ENCODE results near the gene PSEN1.

The PSEN1 gene

GRCh38 chr14:73227812-73228781, 91.8 kb downstream of the PSEN1 start:
- peak; percentile 27 for DNase-seq
- WGBS (ENCODE audit: extremely low coverage, insufficient coverage, low lambda C conversion rate) = no CpG with 5 or more reads among the region's 25 CpGs
- no peaks in the 10 kb centered on the region for H3K4me1 ChIP-seq (ENCODE audit: control insufficient read depth, low read depth, low read length)
- H3K79me2 ChIP-seq (ENCODE audit: control insufficient read depth, insufficient read depth, low read length) = no peaks in the 10 kb centered on the region
- no peak overlapping the region for H2BK120ac ChIP-seq (ENCODE audit: low read depth, low read length)
- no peak overlapping the region for H2BK5ac ChIP-seq (ENCODE audit: low read length)
- no peak overlapping the region for H3K9ac ChIP-seq (ENCODE audit: low read length)
- H2BK15ac ChIP-seq (replicated peaks; ENCODE audit: low read depth) = no peak overlapping the region
- H3K27me3 ChIP-seq (ENCODE audit: insufficient read depth, low read length, poor library complexity) = no peaks in the 10 kb centered on the region
- H3K79me1 ChIP-seq (ENCODE audit: low read length) = no peaks in the 10 kb centered on the region
- no peak overlapping the region for H3K4me2 ChIP-seq (ENCODE audit: low read length)
- H4K5ac ChIP-seq (ENCODE audit: low read length) = no peak overlapping the region
- H3K18ac ChIP-seq (ENCODE audit: low read length) = no peak overlapping the region
- H3K56ac ChIP-seq (ENCODE audit: low read length) = no peak overlapping the region
- no peak overlapping the region for H3K23ac ChIP-seq (ENCODE audit: low read length)
- no peak overlapping the region for H3K27ac ChIP-seq (ENCODE audit: low read depth, low read length)
- no peaks in the 10 kb centered on the region for H3K36me3 ChIP-seq (ENCODE audit: control insufficient read depth, insufficient read depth, low read length)
- H3K4me3 ChIP-seq (ENCODE audit: low read length) = no peak overlapping the region
- no peak overlapping the region for H3K4ac ChIP-seq (ENCODE audit: low read depth, low read length)
- H4K8ac ChIP-seq (ENCODE audit: low read depth, low read length) = no peak overlapping the region
- no peak overlapping the region for H2AK5ac ChIP-seq (ENCODE audit: low read length)

DNA sequence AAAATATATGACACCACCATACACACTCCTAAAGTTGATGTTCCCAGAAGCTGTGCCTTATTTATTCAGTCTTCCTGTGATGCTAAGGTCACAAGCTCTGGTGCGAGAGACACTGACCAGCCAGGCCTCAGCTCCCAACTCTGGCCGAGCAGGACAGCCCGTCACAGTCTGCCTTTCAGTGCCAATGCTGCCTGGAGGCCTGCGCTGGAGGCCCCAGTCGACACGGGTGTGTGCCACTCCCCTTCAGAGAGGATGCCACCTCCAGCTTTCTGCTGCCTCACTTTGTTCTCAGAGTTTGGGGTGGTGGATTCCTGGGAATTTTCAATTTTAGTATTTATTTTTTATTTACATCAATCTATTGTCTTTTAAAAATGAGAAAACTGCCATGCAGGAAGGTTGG, 93.7 kb downstream of the PSEN1 start:
- Histone ChIP-seq H3K18ac (ENCODE audit: low read length) (no peak overlapping the region), H4K5ac (ENCODE audit: low read length) (no peak overlapping the region), H2BK15ac (replicated peaks; ENCODE audit: low read depth) (no peak overlapping the region), H3K27ac (ENCODE audit: low read depth, low read length) (no peak overlapping the region), H3K4me1 (ENCODE audit: control insufficient read depth, low read depth, low read length) (peaks cover 1% of the 10 kb centered on the region), H3K27me3 (ENCODE audit: insufficient read depth, low read length, poor library complexity) (no peaks in the 10 kb centered on the region), H3K79me2 (ENCODE audit: control insufficient read depth, insufficient read depth, low read length) (no peaks in the 10 kb centered on the region), H3K9ac (ENCODE audit: low read length) (no peak overlapping the region), H3K23ac (ENCODE audit: low read length) (no peak overlapping the region), H3K4me3 (ENCODE audit: low read length) (no peak overlapping the region), H4K8ac (ENCODE audit: low read depth, low read length) (no peak overlapping the region), H3K4ac (ENCODE audit: low read depth, low read length) (no peak overlapping the region), H2AK5ac (ENCODE audit: low read length) (no peak overlapping the region), H3K4me2 (ENCODE audit: low read length) (no peak overlapping the region), H3K56ac (ENCODE audit: low read length) (no peak overlapping the region), H2BK120ac (ENCODE audit: low read depth, low read length) (no peak overlapping the region), H3K79me1 (ENCODE audit: low read length) (no peaks in the 10 kb centered on the region), H3K36me3 (ENCODE audit: control insufficient read depth, insufficient read depth, low read length) (no peaks in the 10 kb centered on the region), H2BK5ac (ENCODE audit: low read length) (no peak overlapping the region)
- WGBS (ENCODE audit: extremely low coverage, insufficient coverage, low lambda C conversion rate) = no CpG with 5 or more reads among the region's 6 CpGs
- DNase-seq = no peak

DNA sequence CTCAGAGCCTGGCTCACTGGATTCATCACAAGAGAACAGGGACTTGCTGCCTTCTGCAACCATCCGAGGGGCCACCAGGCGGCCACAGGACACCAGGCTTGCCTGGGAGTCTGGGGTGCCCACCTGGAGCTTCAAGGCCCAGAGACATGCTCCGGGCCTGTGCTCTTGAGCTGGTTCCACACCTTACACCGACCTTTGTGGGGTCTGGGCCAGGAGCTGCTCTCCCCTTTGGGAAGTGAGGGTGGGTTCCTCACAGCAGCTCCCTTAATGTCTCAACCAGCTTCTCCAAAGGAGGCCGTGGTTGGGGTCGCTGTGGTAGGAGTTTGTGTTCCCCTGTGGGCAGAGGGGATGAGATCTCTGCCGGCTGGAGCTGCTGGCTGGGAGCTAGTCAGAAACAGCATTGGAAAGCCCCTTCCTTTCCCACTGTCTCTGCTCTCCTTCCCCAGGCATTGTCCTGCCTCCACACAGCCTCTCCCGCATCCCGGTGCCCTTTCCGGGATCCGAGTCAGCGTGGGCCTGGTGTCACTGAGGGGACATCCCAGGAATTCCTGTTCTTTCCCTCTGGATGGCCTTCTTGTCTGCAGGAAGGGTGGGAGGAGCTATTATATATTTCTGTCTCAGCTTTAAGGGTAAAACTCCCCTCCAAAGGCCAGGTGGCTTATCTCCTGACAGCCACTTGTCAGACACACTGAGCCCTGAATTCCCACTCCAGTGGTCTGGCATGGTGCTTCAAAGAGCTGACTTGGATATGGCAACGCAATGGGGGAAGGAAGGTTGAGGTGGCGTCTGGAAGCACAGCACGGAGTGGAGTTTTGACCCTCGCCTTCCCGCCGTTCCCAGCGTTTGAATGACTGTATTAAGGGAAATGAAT, 95.9 kb downstream of the PSEN1 start:
- Histone ChIP-seq H3K4me2 (ENCODE audit: low read length) (no peak overlapping the region), H3K23ac (ENCODE audit: low read length) (peak overlapping the region; percentile 34), H4K8ac (ENCODE audit: low read depth, low read length) (no peak overlapping the region), H3K27me3 (ENCODE audit: insufficient read depth, low read length, poor library complexity) (peaks cover 7% of the 10 kb centered on the region), H2BK120ac (ENCODE audit: low read depth, low read length) (no peak overlapping the region), H3K4me3 (ENCODE audit: low read length) (no peak overlapping the region), H3K4ac (ENCODE audit: low read depth, low read length) (no peak overlapping the region), H2BK5ac (ENCODE audit: low read length) (no peak overlapping the region), H2AK5ac (ENCODE audit: low read length) (no peak overlapping the region), H4K5ac (ENCODE audit: low read length) (no peak overlapping the region), H3K79me1 (ENCODE audit: low read length) (no peaks in the 10 kb centered on the region), H3K9ac (ENCODE audit: low read length) (peak overlapping the region; percentile 23), H3K36me3 (ENCODE audit: control insufficient read depth, insufficient read depth, low read length) (no peaks in the 10 kb centered on the region), H3K79me2 (ENCODE audit: control insufficient read depth, insufficient read depth, low read length) (no peaks in the 10 kb centered on the region), H3K18ac (ENCODE audit: low read length) (peak overlapping the region; percentile 40), H2BK15ac (replicated peaks; ENCODE audit: low read depth) (no peak overlapping the region), H3K27ac (ENCODE audit: low read depth, low read length) (peak overlapping the region; percentile 30), H3K56ac (ENCODE audit: low read length) (no peak overlapping the region), H3K4me1 (ENCODE audit: control insufficient read depth, low read depth, low read length) (peaks cover 5% of the 10 kb centered on the region)
- no CpG with 5 or more reads among the region's 19 CpGs for WGBS (ENCODE audit: extremely low coverage, insufficient coverage, low lambda C conversion rate)
- peak; percentile 81 for DNase-seq

GRCh38 chr14:73232984-73233383, 96.7 kb downstream of the PSEN1 start:
- H3K36me3 ChIP-seq (ENCODE audit: control insufficient read depth, insufficient read depth, low read length) = no peaks in the 10 kb centered on the region
- H3K27ac ChIP-seq (ENCODE audit: low read depth, low read length) = no peak overlapping the region
- no peak overlapping the region for H2BK5ac ChIP-seq (ENCODE audit: low read length)
- DNase-seq = peak; percentile 27
- no peak overlapping the region for H2BK15ac ChIP-seq (replicated peaks; ENCODE audit: low read depth)
- no peak overlapping the region for H4K5ac ChIP-seq (ENCODE audit: low read length)
- H3K4me1 ChIP-seq (ENCODE audit: control insufficient read depth, low read depth, low read length) = peaks cover 5% of the 10 kb centered on the region
- H3K18ac ChIP-seq (ENCODE audit: low read length) = no peak overlapping the region
- H3K4me3 ChIP-seq (ENCODE audit: low read length) = no peak overlapping the region
- H3K9ac ChIP-seq (ENCODE audit: low read length) = no peak overlapping the region
- no CpG with 5 or more reads among the region's 8 CpGs for WGBS (ENCODE audit: extremely low coverage, insufficient coverage, low lambda C conversion rate)
- no peak overlapping the region for H2BK120ac ChIP-seq (ENCODE audit: low read depth, low read length)
- H2AK5ac ChIP-seq (ENCODE audit: low read length) = no peak overlapping the region
- no peak overlapping the region for H3K4me2 ChIP-seq (ENCODE audit: low read length)
- no peaks in the 10 kb centered on the region for H3K79me1 ChIP-seq (ENCODE audit: low read length)
- H3K56ac ChIP-seq (ENCODE audit: low read length) = no peak overlapping the region
- no peaks in the 10 kb centered on the region for H3K79me2 ChIP-seq (ENCODE audit: control insufficient read depth, insufficient read depth, low read length)
- no peak overlapping the region for H4K8ac ChIP-seq (ENCODE audit: low read depth, low read length)
- H3K23ac ChIP-seq (ENCODE audit: low read length) = no peak overlapping the region
- peaks cover 12% of the 10 kb centered on the region for H3K27me3 ChIP-seq (ENCODE audit: insufficient read depth, low read length, poor library complexity)
- no peak overlapping the region for H3K4ac ChIP-seq (ENCODE audit: low read depth, low read length)

DNA sequence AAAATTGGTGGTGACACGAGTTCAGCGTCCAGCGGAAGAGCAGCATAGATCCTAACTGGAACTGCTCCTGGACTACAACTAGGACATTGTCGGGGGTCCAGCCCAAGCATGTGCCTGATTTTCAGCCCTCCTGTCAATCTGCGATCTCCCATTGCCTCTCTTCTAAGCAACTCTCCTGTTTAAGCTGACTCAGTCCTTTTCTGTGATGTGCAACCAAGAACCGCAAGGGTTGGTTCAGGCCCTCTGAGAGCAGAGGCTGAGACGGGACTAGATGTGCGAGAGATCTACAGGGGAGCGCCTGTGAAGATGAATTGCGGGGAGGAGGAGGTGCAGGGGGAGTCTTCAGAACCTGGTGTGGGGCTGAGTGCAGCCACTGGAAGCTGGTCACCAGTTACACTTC, 97.3 kb downstream of the PSEN1 start:
- Histone ChIP-seq H3K9ac (ENCODE audit: low read length) (no peak overlapping the region), H2AK5ac (ENCODE audit: low read length) (no peak overlapping the region), H3K27me3 (ENCODE audit: insufficient read depth, low read length, poor library complexity) (peaks cover 18% of the 10 kb centered on the region), H3K23ac (ENCODE audit: low read length) (no peak overlapping the region), H4K5ac (ENCODE audit: low read length) (no peak overlapping the region), H2BK120ac (ENCODE audit: low read depth, low read length) (no peak overlapping the region), H3K4me1 (ENCODE audit: control insufficient read depth, low read depth, low read length) (peaks cover 5% of the 10 kb centered on the region), H3K56ac (ENCODE audit: low read length) (no peak overlapping the region), H3K4ac (ENCODE audit: low read depth, low read length) (no peak overlapping the region), H3K36me3 (ENCODE audit: control insufficient read depth, insufficient read depth, low read length) (no peaks in the 10 kb centered on the region), H3K4me3 (ENCODE audit: low read length) (no peak overlapping the region), H3K18ac (ENCODE audit: low read length) (no peak overlapping the region), H4K8ac (ENCODE audit: low read depth, low read length) (no peak overlapping the region), H3K4me2 (ENCODE audit: low read length) (no peak overlapping the region), H3K79me1 (ENCODE audit: low read length) (no peaks in the 10 kb centered on the region), H3K27ac (ENCODE audit: low read depth, low read length) (no peak overlapping the region), H2BK5ac (ENCODE audit: low read length) (no peak overlapping the region), H2BK15ac (replicated peaks; ENCODE audit: low read depth) (no peak overlapping the region), H3K79me2 (ENCODE audit: control insufficient read depth, insufficient read depth, low read length) (no peaks in the 10 kb centered on the region)
- no peak for DNase-seq
- no CpG with 5 or more reads among the region's 10 CpGs for WGBS (ENCODE audit: extremely low coverage, insufficient coverage, low lambda C conversion rate)
